RCC 7860 (cell line): Measurements from ENCODE around the gene LMAN2.

Experiments used
- DNase-seq: peaks from one replicate; pipeline ENCODE4 v3.0.0-alpha.2; 2015; ENCODE audit warnings: low spot score
- FAIRE-seq: peaks from 2 replicates; lab custom pipeline; 2012; peaks lifted over from hg19 to GRCh38; lab: Jason Lieb, UNC

The LMAN2 gene

GRCh38 chr5:177293819-177294581, 57.5 kb downstream of the LMAN2 start:
- no peak for DNase-seq
- no peak for FAIRE-seq

DNA sequence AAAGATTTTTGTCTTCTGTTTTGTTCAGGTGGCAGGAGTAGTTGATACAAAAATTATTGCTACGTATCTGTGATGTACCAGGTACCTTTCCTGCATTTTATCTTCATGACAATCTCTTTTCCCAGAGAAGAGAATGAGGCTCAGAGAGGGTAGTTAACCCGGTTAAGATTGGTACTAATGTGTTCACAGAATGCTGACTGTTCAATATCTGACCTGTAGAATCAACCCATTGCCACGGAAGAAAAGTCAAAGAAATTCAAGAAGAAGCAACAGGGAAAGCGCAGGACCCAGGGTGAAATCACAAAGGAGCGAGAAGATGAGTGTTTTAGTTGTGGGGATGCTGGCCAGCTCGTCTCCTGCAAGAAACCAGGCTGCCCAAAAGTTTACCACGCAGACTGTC, 59.7 kb downstream of the LMAN2 start:
- DNase-seq (no peak), FAIRE-seq (no peak)

- no peak for DNase-seq
Measured at GRCh38 chr5:177290816-177291596, 60.5 kb downstream of the LMAN2 start.

GRCh38 chr5:177288191-177288590, 63.3 kb downstream of the LMAN2 start:
- DNase-seq (no peak), FAIRE-seq (no peak)

More at GRCh38 chr5:177290816-177291596, 60.5 kb downstream of the LMAN2 start:
- no peak for FAIRE-seq
